ENCODE measurements around the gene TAGLN2.

DNA sequence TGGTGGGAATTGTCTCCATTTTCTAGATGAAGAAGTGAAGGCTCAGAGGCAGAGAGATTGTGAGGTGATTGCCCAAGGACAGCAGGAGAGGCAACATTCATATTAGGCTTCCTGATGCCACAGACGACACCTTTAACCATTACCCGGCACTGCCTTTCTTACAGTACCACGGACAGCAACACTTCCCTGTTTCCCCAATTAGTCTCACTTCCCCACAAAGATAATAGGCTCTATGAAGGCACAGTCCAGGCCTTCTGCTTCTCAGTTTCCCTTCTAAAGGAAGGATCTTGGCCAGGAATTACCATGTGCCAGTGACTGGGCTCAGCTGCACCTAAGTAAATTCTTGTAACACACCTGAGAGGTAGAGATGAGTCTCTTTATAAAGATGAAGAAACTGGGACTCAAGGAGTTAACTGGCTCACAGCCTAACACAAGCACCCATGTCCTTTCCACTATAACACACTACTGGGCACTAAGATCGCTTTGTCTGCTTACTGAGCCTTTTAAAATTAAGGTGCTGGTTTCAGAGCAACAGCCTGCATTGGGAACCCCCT is 10.5 kb upstream of the TAGLN2 start:
- TF ChIP-seq SPI1 (IDR thresholded peaks at IDR 0.05; ENCODE audit: low read depth, low read length) (peak; percentile 52), POLR2A (IDR thresholded peaks at IDR 0.05; ENCODE audit: low read depth, low read length) (no peak), POLR2AphosphoS5 (IDR thresholded peaks at IDR 0.05; ENCODE audit: low read depth, low read length) (no peak)

Measured in GM12891 (cell line).